ENCODE data around the gene WDFY2. TPM values are rescaled to one million over a fixed set of nuclear protein-coding genes. Genes with fewer than 3 reads are reported as not detected.
A peak's percentile ranks its signal among the peaks of the same experiment; 100 is the strongest.

The WDFY2 gene
- total RNA-seq, 1 donor from 2014 or later: 20.8 TPM

- Mint-ChIP-seq H3K9me3 (no peaks in the 10 kb centered on the region), H3K27me3 (no peaks in the 10 kb centered on the region), H3K27ac (no peak overlapping the region), H3K36me3 (ENCODE audit: low read depth) (peaks cover 43% of the 10 kb centered on the region), H3K4me3 (no peak overlapping the region), H3K4me1 (peaks cover 3% of the 10 kb centered on the region)
- TF ChIP-seq CTCF (IDR thresholded peaks at IDR 0.05): no peak
- ATAC-seq (ENCODE audit: low read depth): no peak
- no peak for DNase-seq
- ChIA-PET CTCF (no interaction called here), POLR2A (no interaction called here)
- intact Hi-C loops (cut with micrococcal nuclease): loop anchor here (2.0 kb wide), 1 partner anchor 14 kb away; no protein-coding TSS in a partner anchor
These were observed 98.4 kb downstream of the WDFY2 start for GRCh38 chr13:51682686-51683085.

GRCh38 chr13:51683597-51683996 lies 99.3 kb downstream of the WDFY2 start:
- POLR2A ChIA-PET: no interaction called here
- no peak for ATAC-seq (ENCODE audit: low read depth)
- intact Hi-C loops (cut with micrococcal nuclease): loop anchor here (2.0 kb wide), 1 partner anchor 15 kb away; no protein-coding TSS in a partner anchor

GRCh38 chr13:51684076-51684475 lies 99.8 kb downstream of the WDFY2 start:
- H3K27me3 Mint-ChIP-seq: no peaks in the 10 kb centered on the region
- ATAC-seq (ENCODE audit: low read depth) (no peak), DNase-seq (no peak)
- peaks cover 42% of the 10 kb centered on the region for H3K36me3 Mint-ChIP-seq (ENCODE audit: low read depth)
- no peaks in the 10 kb centered on the region for H3K9me3 Mint-ChIP-seq
- POLR2A ChIA-PET: no interaction called here
- intact Hi-C loops (cut with micrococcal nuclease): no loop called here
- TF ChIP-seq CTCF (IDR thresholded peaks at IDR 0.05): no peak
- peaks cover 12% of the 10 kb centered on the region for H3K4me1 Mint-ChIP-seq
- CTCF ChIA-PET: no interaction called here
- H3K4me3 Mint-ChIP-seq: no peak overlapping the region
- no peak overlapping the region for H3K27ac Mint-ChIP-seq

More at GRCh38 chr13:51683597-51683996, 99.3 kb downstream of the WDFY2 start:
- CTCF ChIA-PET: no interaction called here
- Mint-ChIP-seq H3K27ac (no peak overlapping the region), H3K4me3 (no peak overlapping the region), H3K9me3 (no peaks in the 10 kb centered on the region), H3K4me1 (peaks cover 11% of the 10 kb centered on the region), H3K27me3 (no peaks in the 10 kb centered on the region), H3K36me3 (ENCODE audit: low read depth) (peaks cover 42% of the 10 kb centered on the region)
- no peak for TF ChIP-seq CTCF (IDR thresholded peaks at IDR 0.05)
- DNase-seq: no peak

GRCh38 chr13:51687947-51688714 lies 103.9 kb downstream of the WDFY2 start:
- TF ChIP-seq CTCF (IDR thresholded peaks at IDR 0.05): no peak
- Mint-ChIP-seq H3K4me3 (no peak overlapping the region), H3K4me1 (peaks cover 13% of the 10 kb centered on the region), H3K9me3 (no peaks in the 10 kb centered on the region), H3K27me3 (no peaks in the 10 kb centered on the region), H3K36me3 (ENCODE audit: low read depth) (peaks cover 17% of the 10 kb centered on the region), H3K27ac (no peak overlapping the region)
- no peak for DNase-seq
- POLR2A ChIA-PET: no interaction called here
- intact Hi-C loops (cut with micrococcal nuclease): no loop called here
- ATAC-seq (ENCODE audit: low read depth): no peak
- CTCF ChIA-PET: no interaction called here

- no peak for DNase-seq
- intact Hi-C loops (cut with micrococcal nuclease): no loop called here
- Mint-ChIP-seq H3K27ac (peak overlapping the region; percentile 59), H3K4me3 (no peak overlapping the region), H3K9me3 (no peaks in the 10 kb centered on the region), H3K4me1 (peaks cover 13% of the 10 kb centered on the region), H3K36me3 (ENCODE audit: low read depth) (peaks cover 11% of the 10 kb centered on the region), H3K27me3 (no peaks in the 10 kb centered on the region)
- TF ChIP-seq CTCF (IDR thresholded peaks at IDR 0.05): no peak
- POLR2A ChIA-PET: no interaction called here
- CTCF ChIA-PET: no interaction called here
- no peak for ATAC-seq (ENCODE audit: low read depth)
These were observed 104.8 kb downstream of the WDFY2 start for GRCh38 chr13:51688937-51689662.

Data from activated B cell treated with CpG ODN at 0.5 μM for 24 hours (primary cell).